Astrocyte (in vitro differentiated cells and primary cell): ENCODE results near the gene C12orf76.

Experiments used
- EZH2 ChIP-seq: IDR thresholded peaks from 2 replicates; pipeline ENCODE4 v1.6.1; 2012; ENCODE audit warnings: mild to moderate bottlenecking, low read length, inconsistent platforms; ENCODE audit not compliant: insufficient read depth
- TF ChIP-seq, protein P1 (sequence below): IDR thresholded peaks from 2 replicates; pipeline ENCODE4 v1.5.1; 2011; ENCODE audit warnings: low read depth, mild to moderate bottlenecking, inconsistent platforms, low read length, moderate library complexity; ENCODE audit not compliant: insufficient read depth

DNA sequence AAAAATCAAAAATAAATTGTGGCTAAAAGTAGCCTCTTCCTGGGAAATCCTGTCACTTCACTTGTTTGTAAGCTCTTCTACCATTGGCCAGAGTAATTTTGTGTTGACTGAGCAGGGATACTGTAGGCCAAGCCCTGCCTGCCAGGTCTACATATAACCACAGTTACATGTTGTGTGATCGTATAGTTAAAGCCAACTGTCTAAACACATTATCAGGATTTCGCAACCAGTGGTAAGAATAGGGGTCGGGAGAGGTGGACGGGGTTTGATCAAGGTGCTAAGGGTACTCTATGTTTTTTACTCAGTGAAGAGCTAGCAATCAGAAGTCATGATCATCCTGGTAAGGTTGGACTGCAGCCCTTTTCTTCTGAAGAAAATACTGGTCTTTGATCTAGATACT lies 35.7 kb downstream of the C12orf76 start:
- TF ChIP-seq, protein P1, sequence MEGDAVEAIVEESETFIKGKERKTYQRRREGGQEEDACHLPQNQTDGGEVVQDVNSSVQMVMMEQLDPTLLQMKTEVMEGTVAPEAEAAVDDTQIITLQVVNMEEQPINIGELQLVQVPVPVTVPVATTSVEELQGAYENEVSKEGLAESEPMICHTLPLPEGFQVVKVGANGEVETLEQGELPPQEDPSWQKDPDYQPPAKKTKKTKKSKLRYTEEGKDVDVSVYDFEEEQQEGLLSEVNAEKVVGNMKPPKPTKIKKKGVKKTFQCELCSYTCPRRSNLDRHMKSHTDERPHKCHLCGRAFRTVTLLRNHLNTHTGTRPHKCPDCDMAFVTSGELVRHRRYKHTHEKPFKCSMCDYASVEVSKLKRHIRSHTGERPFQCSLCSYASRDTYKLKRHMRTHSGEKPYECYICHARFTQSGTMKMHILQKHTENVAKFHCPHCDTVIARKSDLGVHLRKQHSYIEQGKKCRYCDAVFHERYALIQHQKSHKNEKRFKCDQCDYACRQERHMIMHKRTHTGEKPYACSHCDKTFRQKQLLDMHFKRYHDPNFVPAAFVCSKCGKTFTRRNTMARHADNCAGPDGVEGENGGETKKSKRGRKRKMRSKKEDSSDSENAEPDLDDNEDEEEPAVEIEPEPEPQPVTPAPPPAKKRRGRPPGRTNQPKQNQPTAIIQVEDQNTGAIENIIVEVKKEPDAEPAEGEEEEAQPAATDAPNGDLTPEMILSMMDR: no peak
- TF ChIP-seq EZH2: no peak
